ENCODE data around the gene VSTM2L.

The VSTM2L gene

DNA sequence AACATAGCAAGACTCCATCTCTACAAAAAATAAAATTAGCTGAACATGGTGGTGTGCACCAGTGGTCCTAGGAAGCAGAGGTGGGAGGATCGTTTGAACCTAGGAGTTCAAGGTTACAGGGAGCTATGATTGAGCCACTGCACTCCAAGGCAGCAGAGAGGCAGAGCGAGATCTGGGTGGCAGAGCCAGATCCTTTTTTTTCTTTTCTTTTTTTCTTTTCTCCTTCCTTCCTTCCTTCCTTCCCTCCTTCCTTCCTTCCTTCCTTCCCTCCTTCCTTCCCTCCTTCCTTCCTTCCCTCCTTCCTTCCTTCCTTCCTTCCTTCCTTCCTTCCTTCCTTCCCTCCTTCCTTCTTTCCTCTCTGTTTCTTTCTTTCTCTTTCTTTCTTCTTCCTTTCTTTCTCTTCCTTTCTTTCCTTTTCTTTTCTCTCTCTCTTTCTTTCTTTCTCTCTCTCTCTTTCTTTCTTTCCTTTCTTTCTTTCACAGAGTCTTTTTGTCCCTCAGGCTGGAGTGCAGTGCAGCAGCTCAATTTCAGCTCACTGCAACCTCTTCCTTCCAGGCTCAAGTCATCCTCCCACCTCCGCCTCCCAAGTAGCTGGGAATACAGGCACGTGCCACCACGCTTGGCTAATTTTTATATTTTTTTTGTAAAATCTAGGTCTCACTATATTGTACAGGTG lies 9.2 kb upstream of the VSTM2L start:
- no peak overlapping the region for H3K27ac ChIP-seq (ENCODE audit: low read length)
- no peaks in the 10 kb centered on the region for H3K9me3 ChIP-seq (ENCODE audit: insufficient read depth, low read length, severe bottlenecking)
- peaks cover 6% of the 10 kb centered on the region; the same call in 1 of the 2 replicates for H4K20me1 ChIP-seq (ENCODE audit: insufficient read depth, low read length)
- H3K79me2 ChIP-seq (ENCODE audit: insufficient read depth, low read length) = no peaks in the 10 kb centered on the region
- no peaks in the 10 kb centered on the region for H3K36me3 ChIP-seq (ENCODE audit: insufficient read depth, low read length)
- no peak for ATAC-seq (ENCODE audit: insufficient read depth, low read depth)
- no peak overlapping the region for H3K4me2 ChIP-seq (ENCODE audit: insufficient read depth, low read length)
- H2AFZ ChIP-seq (ENCODE audit: low read depth, low read length) = no peak overlapping the region
- H3K4me3 ChIP-seq (ENCODE audit: low read depth in 1 of 2, low read length in 2 of 2) = no peak overlapping the region
- H3K4me1 ChIP-seq (ENCODE audit: insufficient read depth, low read length) = no peaks in the 10 kb centered on the region
- no peak for DNase-seq
- no peak overlapping the region for H3K9ac ChIP-seq (ENCODE audit: low read depth, low read length)
- no peak for TF ChIP-seq EZH2 (IDR thresholded peaks at IDR 0.05; ENCODE audit: borderline replicate concordance, low read depth, low read length, severe bottlenecking)
- TF ChIP-seq, protein P1, sequence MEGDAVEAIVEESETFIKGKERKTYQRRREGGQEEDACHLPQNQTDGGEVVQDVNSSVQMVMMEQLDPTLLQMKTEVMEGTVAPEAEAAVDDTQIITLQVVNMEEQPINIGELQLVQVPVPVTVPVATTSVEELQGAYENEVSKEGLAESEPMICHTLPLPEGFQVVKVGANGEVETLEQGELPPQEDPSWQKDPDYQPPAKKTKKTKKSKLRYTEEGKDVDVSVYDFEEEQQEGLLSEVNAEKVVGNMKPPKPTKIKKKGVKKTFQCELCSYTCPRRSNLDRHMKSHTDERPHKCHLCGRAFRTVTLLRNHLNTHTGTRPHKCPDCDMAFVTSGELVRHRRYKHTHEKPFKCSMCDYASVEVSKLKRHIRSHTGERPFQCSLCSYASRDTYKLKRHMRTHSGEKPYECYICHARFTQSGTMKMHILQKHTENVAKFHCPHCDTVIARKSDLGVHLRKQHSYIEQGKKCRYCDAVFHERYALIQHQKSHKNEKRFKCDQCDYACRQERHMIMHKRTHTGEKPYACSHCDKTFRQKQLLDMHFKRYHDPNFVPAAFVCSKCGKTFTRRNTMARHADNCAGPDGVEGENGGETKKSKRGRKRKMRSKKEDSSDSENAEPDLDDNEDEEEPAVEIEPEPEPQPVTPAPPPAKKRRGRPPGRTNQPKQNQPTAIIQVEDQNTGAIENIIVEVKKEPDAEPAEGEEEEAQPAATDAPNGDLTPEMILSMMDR (IDR thresholded peaks at IDR 0.05; ENCODE audit: borderline replicate concordance, extremely low read depth, low read length, poor library complexity, severe bottlenecking) = no peak
- H3K27me3 ChIP-seq (ENCODE audit: insufficient read depth, low read length, poor library complexity) = no peaks in the 10 kb centered on the region

DNA sequence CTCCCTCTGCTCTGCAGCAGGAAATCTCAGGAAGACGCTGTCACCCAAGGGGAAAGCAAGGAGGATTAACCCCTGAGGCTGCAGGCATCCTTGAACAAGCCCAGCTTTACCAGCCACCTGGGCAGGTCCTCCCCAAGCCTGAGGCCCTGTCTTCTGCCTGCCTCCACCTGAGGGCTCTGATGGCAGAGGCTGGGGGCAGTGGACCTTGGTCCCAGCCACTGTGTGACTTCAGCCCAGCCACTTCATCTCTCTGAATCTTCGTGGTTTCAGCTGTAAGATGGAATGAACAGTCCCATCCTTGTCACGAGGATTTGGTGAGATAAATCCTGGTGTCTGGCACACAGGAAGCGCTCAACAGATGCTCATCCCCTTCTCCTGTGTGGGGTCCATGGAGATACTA lies 8.5 kb upstream of the VSTM2L start:
- H3K27me3 ChIP-seq (ENCODE audit: insufficient read depth, low read length, poor library complexity) = no peaks in the 10 kb centered on the region

DNA sequence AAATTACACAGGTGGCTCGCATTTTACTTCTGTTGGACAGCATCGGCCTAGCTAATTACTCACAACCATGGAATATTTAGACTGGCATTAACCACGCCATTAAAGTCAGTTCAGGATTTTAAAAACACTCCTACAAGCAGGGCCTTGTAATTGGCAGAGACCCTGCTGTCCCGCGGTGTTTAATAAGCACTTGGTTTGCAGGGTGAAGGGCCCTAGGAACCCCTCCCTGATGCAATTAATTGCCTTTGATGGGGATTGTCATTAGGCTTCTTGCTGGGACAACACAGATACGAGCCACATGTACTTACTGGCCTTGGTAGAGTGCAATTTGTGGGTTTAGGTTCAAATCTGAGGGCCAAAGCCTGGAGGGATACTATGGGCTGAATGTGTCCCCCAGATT lies 7.8 kb upstream of the VSTM2L start:
- ATAC-seq (ENCODE audit: insufficient read depth, low read depth) (no peak), DNase-seq (no peak)
- TF ChIP-seq, protein P1 (IDR thresholded peaks at IDR 0.05; ENCODE audit: borderline replicate concordance, extremely low read depth, low read length, poor library complexity, severe bottlenecking) = no peak
- TF ChIP-seq EZH2 (IDR thresholded peaks at IDR 0.05; ENCODE audit: borderline replicate concordance, low read depth, low read length, severe bottlenecking) = no peak
- H3K27me3 ChIP-seq (ENCODE audit: insufficient read depth, low read length, poor library complexity) = no peaks in the 10 kb centered on the region
- H3K4me1 ChIP-seq (ENCODE audit: insufficient read depth, low read length) = no peaks in the 10 kb centered on the region
- no peak overlapping the region for H2AFZ ChIP-seq (ENCODE audit: low read depth, low read length)
- no peaks in the 10 kb centered on the region for H3K36me3 ChIP-seq (ENCODE audit: insufficient read depth, low read length)
- no peaks in the 10 kb centered on the region for H3K9me3 ChIP-seq (ENCODE audit: insufficient read depth, low read length, severe bottlenecking)
- H3K79me2 ChIP-seq (ENCODE audit: insufficient read depth, low read length) = no peaks in the 10 kb centered on the region
- H3K4me3 ChIP-seq (ENCODE audit: low read depth in 1 of 2, low read length in 2 of 2) = no peak overlapping the region
- no peak overlapping the region for H3K9ac ChIP-seq (ENCODE audit: low read depth, low read length)
- no peak overlapping the region for H3K27ac ChIP-seq (ENCODE audit: low read length)
- no peak overlapping the region for H3K4me2 ChIP-seq (ENCODE audit: insufficient read depth, low read length)
- peaks cover 10% of the 10 kb centered on the region for H4K20me1 ChIP-seq (ENCODE audit: insufficient read depth, low read length)

More for the DNA sequence above, 8.5 kb upstream of the VSTM2L start:
- no peak for TF ChIP-seq EZH2 (IDR thresholded peaks at IDR 0.05; ENCODE audit: borderline replicate concordance, low read depth, low read length, severe bottlenecking)
- TF ChIP-seq, protein P1 (IDR thresholded peaks at IDR 0.05; ENCODE audit: borderline replicate concordance, extremely low read depth, low read length, poor library complexity, severe bottlenecking) = no peak
- no peak overlapping the region for H3K27ac ChIP-seq (ENCODE audit: low read length)
- H3K4me2 ChIP-seq (ENCODE audit: insufficient read depth, low read length) = no peak overlapping the region
- no peaks in the 10 kb centered on the region for H3K36me3 ChIP-seq (ENCODE audit: insufficient read depth, low read length)
- no peak overlapping the region for H3K9ac ChIP-seq (ENCODE audit: low read depth, low read length)
- DNase-seq = no peak
- H3K9me3 ChIP-seq (ENCODE audit: insufficient read depth, low read length, severe bottlenecking) = no peaks in the 10 kb centered on the region
- H3K79me2 ChIP-seq (ENCODE audit: insufficient read depth, low read length) = no peaks in the 10 kb centered on the region
- no peak overlapping the region for H2AFZ ChIP-seq (ENCODE audit: low read depth, low read length)
- peaks cover 4% of the 10 kb centered on the region; the same call in 1 of the 2 replicates for H4K20me1 ChIP-seq (ENCODE audit: insufficient read depth, low read length)
- ATAC-seq (ENCODE audit: insufficient read depth, low read depth) = no peak
- no peaks in the 10 kb centered on the region for H3K4me1 ChIP-seq (ENCODE audit: insufficient read depth, low read length)
- H3K4me3 ChIP-seq (ENCODE audit: low read depth in 1 of 2, low read length in 2 of 2) = no peak overlapping the region

All from DND-41 (cell line).